Heart left ventricle (tissue), 16 donors: Measurements from ENCODE around the gene ADCY4. TPM values are rescaled to one million over a fixed set of nuclear protein-coding genes. Genes with fewer than 3 reads are reported as not detected.

Experiments used
- ATAC-seq, 4 donors: fragments of 200-7000 bp; cut with Tn5 transposase; one replicate each; pipeline ENCODE4 v1.9.1; 2020 to 2022; ENCODE audit warnings: moderate library complexity in 4 of 4, mild to moderate bottlenecking in 3 of 4, moderate number of reproducible peaks in 1 of 4
- DNase-seq, 5 donors: peaks; one replicate each; pipeline ENCODE4 v3.0.0-alpha.2; 2020
- H3K27ac ChIP-seq, 12 donors: fragments of 200-600 bp; sonication (generic) in 4 of 12; one replicate each; pipeline versions ENCODE4 v1.5.0 to v1.8.0; 2016 to 2022; ENCODE audit warnings: mild to moderate bottlenecking in 2 of 12
- H3K27me3 ChIP-seq, 9 donors: fragments of 200-600 bp; sonication (generic) in 2 of 9; one replicate each; pipeline versions ENCODE4 v1.5.1 to v1.8.0; 2016 to 2022; ENCODE audit warnings: mild to moderate bottlenecking in 3 of 9
- H3K36me3 ChIP-seq, 9 donors: fragments of 200-600 bp; sonication (generic) in 2 of 9; one replicate each; pipeline versions ENCODE4 v1.5.0 to v1.8.0; 2018 to 2022; ENCODE audit warnings: mild to moderate bottlenecking in 2 of 9
- H3K4me1 ChIP-seq, 12 donors: fragments of 200-600 bp; sonication (generic) in 4 of 12; one replicate each; pipeline versions ENCODE4 v1.5.0 to v1.8.0; 2016 to 2022; ENCODE audit warnings: mild to moderate bottlenecking in 3 of 12
- H3K4me3 ChIP-seq, 12 donors: fragments of 200-600 bp; sonication (generic) in 4 of 12; one replicate each; pipeline versions ENCODE4 v1.5.0 to v1.8.0; 2017 to 2022; ENCODE audit warnings: mild to moderate bottlenecking in 9 of 12, moderate library complexity in 4 of 12
- H3K9me3 ChIP-seq, 12 donors: fragments of 200-600 bp; sonication (generic) in 4 of 12; one replicate each; pipeline versions ENCODE4 v1.5.0 to v1.8.0; 2016 to 2022; ENCODE audit warnings: mild to moderate bottlenecking in 1 of 12
- POLR2A ChIP-seq, 2 donors: fragments of 450-650 bp; IDR thresholded peaks; one replicate each; pipeline ENCODE4 v1.6.1; 2017; ENCODE audit warnings: antibody characterized with exemption in 2 of 2, mild to moderate bottlenecking in 2 of 2, moderate library complexity in 2 of 2
- WGBS, 4 donors: extraction: QIAGEN DNeasy Blood & Tissue Kit in 2 of 4; methylation state at CpG; one replicate each; pipeline versions ENCODE4 v1.1.5 to v1.1.7; 2013 to 2018; 5-methylcytosine and 5-hydroxymethylcytosine counted together
- intact Hi-C, 10 donors: fragments of 100-400 bp; cut with DNase I; formaldehyde crosslinking; loops; one replicate each; pipeline versions ENCODE4 v1.11.1 to v1.14.2; 2022
- long read RNA-seq, 3 donors: library from polyadenylated mRNA; unstranded; transcript quantifications; one replicate each; pipeline ENCODE4 v2.0.0, GENCODE V29; 2020 to 2021
- polyA plus RNA-seq, 2 donors: library from polyadenylated mRNA; stranded (reverse); fragments of 200-250 nt; gene quantifications; one replicate each; pipeline ENCODE4 v1.2.3, GENCODE V29; 2013
- total RNA-seq, 9 donors: library from RNA; depleted of rRNA in 2 of 9; stranded (reverse); fragments of >200 nt in 2 of 9; fragmentation: NEBNext Ultra II Directional in 3 of 9; extraction: Animal tissue kit (Norgen Biotek cat#: 25700) in 3 of 9; gene quantifications; one replicate each; pipeline versions ENCODE4 v1.1.0 to v1.2.4, GENCODE V29; 2016 to 2023
- TF ChIP-seq, protein P1 (sequence below), 12 donors: fragments of 200-600 bp; sonication (generic) in 4 of 12; IDR thresholded peaks; one replicate each; pipeline versions ENCODE4 v1.5.0 to v1.8.0; 2018 to 2022; ENCODE audit warnings: antibody characterized with exemption in 12 of 12, mild to moderate bottlenecking in 5 of 12
- donor health status: ischemic (EF 13 %, LVEDD 7.1; RV severe dilation, severe dysfunction).
- donor health status: healthy with polysubstance abuse.
- donor health status: DM: no; HTN: yes; CAD: no.
- donor health status: DM: no; HTN: no; CAD: no.
- donor health status: ischemic (EF 25% LVEDD 6.9; RV normal size, moderate dysfunction).
- donor health status: ischemic (EF 25% LVEDD 5.7; RV mildly dilated, moderate dysfunction).
- donor health status: healthy.
- donor health status: DM: yes; HTN: yes; CAD: no.
- donor health status: ischemic (EF 35%, LVEDD 5.7; RV mildly dilated, moderate dysfunction).
- donor health status: nonischemic (EF 11% LVEDD 7.7; RV severe dilation, severe dysfunction).
- donor health status: DM: yes; HTN: yes; CAD: no.
- donor health status: PGD.
- donor health status: ischemic (EF 29% LVEDD 5.4; RV normal size, mild dysfunction).
- donor health status: nonischemic (EF 23%, LVEDD 6.1; RV moderate dilation, normal function).

ADCY4 gene
- total RNA-seq: 10 to 100 TPM; 20.7 to 47.5 (median 27.5) TPM
- 10 to 100 TPM; 21.9 to 40.4 TPM for polyA plus RNA-seq
- long read RNA-seq, donor 1, transcript ADCY4-210 (1 exons, 846 nt): major isoform, 5 of 35 reads
- long read RNA-seq, donor 1, partial matches to known transcripts: 13 of 35 reads
- long read RNA-seq, donor 1, other reads (novel, unspliced or antisense): 15 of 35 reads
- long read RNA-seq, donor 2, transcript ADCY4-202 (25 exons, 3,353 nt): major isoform, 8 of 46 reads
- long read RNA-seq, donor 2, transcript ADCY4-213 (2 exons, 1,351 nt): minor isoform, 6 of 46 reads
- long read RNA-seq, donor 2, partial matches to known transcripts: 17 of 46 reads
- long read RNA-seq, donor 2, other reads (novel, unspliced or antisense): 14 of 46 reads
- long read RNA-seq, donor 3, partial matches to known transcripts: 3 of 16 reads
- long read RNA-seq, donor 3, other reads (novel, unspliced or antisense): 8 of 16 reads

DNA sequence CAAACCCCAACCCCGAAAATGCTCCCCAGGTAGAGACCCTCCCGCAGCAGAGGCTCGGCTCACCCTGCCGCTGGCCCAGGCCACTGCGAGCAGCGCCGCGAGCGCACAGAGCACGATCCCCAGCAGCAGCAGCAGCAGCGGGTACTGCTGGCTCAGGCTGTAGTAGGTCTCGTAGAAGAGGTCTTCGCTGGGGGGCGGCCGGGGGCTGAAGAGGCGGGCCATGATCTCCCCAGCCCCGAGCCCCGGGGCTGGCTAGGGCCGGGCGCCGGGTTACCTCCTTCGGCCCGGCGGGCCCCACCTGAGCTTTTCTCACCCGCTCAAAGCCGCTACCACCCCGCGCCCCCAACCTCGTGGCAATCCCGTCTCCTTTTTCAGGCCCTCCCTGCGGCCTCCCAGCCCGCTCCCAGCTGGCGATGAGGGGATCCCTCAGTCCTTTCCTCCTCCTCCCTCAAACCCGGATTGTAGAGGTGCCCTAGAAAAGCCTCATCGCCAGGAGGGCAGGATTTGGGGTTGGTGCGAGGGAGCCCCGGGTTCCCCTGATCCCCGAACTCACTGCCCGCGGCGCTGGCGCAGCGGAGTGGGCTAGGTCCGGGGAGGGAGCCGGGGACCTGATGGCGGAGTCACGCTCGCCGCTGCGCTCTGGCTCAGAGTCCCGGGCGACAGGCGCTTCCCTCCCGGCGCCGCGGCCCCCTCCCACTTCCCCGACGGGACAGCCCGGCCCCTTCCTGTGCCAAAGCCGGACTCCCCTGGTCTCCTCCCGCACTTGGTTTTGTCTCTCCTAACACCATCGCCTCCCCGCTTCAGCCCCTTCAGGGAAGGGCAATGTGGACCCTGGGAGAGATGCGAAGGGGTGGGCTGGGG is at the start of gene ADCY4:
Gene ADCY4 (minus strand): TSS at position 641 of the 861 bp plus-strand sequence. CDS start 419 bp downstream, at position 222.
- H3K27ac ChIP-seq: peak within 1 kb of the TSS; percentile 76 to 99 (median 92)
- peaks cover 6 to 87% (median 49%) of the 10 kb centered on the region in 12 donors for H3K4me1 ChIP-seq
- intact Hi-C loops: loop anchor here in 7 of 10 donors (1.0 to 5.0 kb wide), 5 partner anchors 32 to 103 kb away; no protein-coding TSS in a partner anchor
- peak; percentile 32 to 70 (median 41) for ATAC-seq
- peak within 1 kb of the TSS; percentile 44 to 93 (median 73) for H3K4me3 ChIP-seq
- WGBS, 4 donors: 2 to 3% (median 3%) methylated on average over 37 to 65 of the region's 65 CpGs
- peaks cover 0 to 56% (median 15%) of the 10 kb centered on the region in 9 donors for H3K27me3 ChIP-seq
- peak in 1 of 2 donors; percentile 80 for TF ChIP-seq POLR2A (IDR thresholded peaks at IDR 0.05)
- TF ChIP-seq, protein P1, sequence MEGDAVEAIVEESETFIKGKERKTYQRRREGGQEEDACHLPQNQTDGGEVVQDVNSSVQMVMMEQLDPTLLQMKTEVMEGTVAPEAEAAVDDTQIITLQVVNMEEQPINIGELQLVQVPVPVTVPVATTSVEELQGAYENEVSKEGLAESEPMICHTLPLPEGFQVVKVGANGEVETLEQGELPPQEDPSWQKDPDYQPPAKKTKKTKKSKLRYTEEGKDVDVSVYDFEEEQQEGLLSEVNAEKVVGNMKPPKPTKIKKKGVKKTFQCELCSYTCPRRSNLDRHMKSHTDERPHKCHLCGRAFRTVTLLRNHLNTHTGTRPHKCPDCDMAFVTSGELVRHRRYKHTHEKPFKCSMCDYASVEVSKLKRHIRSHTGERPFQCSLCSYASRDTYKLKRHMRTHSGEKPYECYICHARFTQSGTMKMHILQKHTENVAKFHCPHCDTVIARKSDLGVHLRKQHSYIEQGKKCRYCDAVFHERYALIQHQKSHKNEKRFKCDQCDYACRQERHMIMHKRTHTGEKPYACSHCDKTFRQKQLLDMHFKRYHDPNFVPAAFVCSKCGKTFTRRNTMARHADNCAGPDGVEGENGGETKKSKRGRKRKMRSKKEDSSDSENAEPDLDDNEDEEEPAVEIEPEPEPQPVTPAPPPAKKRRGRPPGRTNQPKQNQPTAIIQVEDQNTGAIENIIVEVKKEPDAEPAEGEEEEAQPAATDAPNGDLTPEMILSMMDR (IDR thresholded peaks at IDR 0.05): no peak
- no peaks in the 10 kb centered on the region for H3K9me3 ChIP-seq
- peak; percentile 68 to 86 (median 78) for DNase-seq
- H3K36me3 ChIP-seq: peaks cover 0 to 22% (median 5%) of the 10 kb centered on the region in 9 donors

GRCh38 chr14:24384169-24384568 is 49.3 kb upstream of the ADCY4 start:
- no peak overlapping the region for H3K27ac ChIP-seq
- peaks cover 0 to 8% (median 0%) of the 10 kb centered on the region in 12 donors for H3K4me1 ChIP-seq
- ATAC-seq (no peak), DNase-seq (no peak)
- 86 to 93% (median 89%) methylated on average over 4 of the region's 4 CpGs for WGBS, 4 donors
- TF ChIP-seq POLR2A (IDR thresholded peaks at IDR 0.05): no peak
- TF ChIP-seq, protein P1 (IDR thresholded peaks at IDR 0.05): no peak
- H3K27me3 ChIP-seq: peaks cover 0 to 5% (median 0%) of the 10 kb centered on the region in 9 donors
- intact Hi-C loops: no loop called here
- no peaks in the 10 kb centered on the region for H3K9me3 ChIP-seq
- H3K36me3 ChIP-seq: no peaks in the 10 kb centered on the region
- H3K4me3 ChIP-seq: no peak overlapping the region

GRCh38 chr14:24382064-24382371 is 47.1 kb upstream of the ADCY4 start:
- ATAC-seq (no peak), DNase-seq (no peak)
- WGBS, 4 donors: 56 to 82% (median 68%) methylated on average over 4 of the region's 4 CpGs
- H3K4me1 ChIP-seq: peaks cover 0 to 7% (median 1%) of the 10 kb centered on the region in 12 donors
- no peak overlapping the region for H3K4me3 ChIP-seq
- intact Hi-C loops: no loop called here
- peaks cover 0 to 5% (median 0%) of the 10 kb centered on the region in 9 donors for H3K27me3 ChIP-seq
- no peak overlapping the region for H3K27ac ChIP-seq
- H3K9me3 ChIP-seq: no peaks in the 10 kb centered on the region
- H3K36me3 ChIP-seq: no peaks in the 10 kb centered on the region
- TF ChIP-seq POLR2A (IDR thresholded peaks at IDR 0.05): no peak
- TF ChIP-seq, protein P1 (IDR thresholded peaks at IDR 0.05): no peak
